ENCODE results near the gene FAM124A. TPM values are rescaled to one million over a fixed set of nuclear protein-coding genes. Genes with fewer than 3 reads are reported as not detected.

Gene FAM124A
- total and polyA plus RNA-seq, 10 of the 15 experiments (the other 5 are each of a cell fraction or from before 2014, with no cell fraction given) = not detected

GRCh38 chr13:51241720-51242119 is 19.5 kb downstream of the FAM124A start (continued):
- TF ChIP-seq SKIL (IDR thresholded peaks at IDR 0.05; ENCODE audit: low read depth, poor library complexity, severe bottlenecking) (no peak), NFXL1 (IDR thresholded peaks at IDR 0.05; ENCODE audit: borderline replicate concordance) (no peak), E4F1 (IDR thresholded peaks at IDR 0.05; ENCODE audit: borderline replicate concordance, partially characterized antibody) (no peak), CHD1 (IDR thresholded peaks at IDR 0.05; ENCODE audit: low read depth, low read length) (no peak), DPF2 (IDR thresholded peaks at IDR 0.05) (no peak), ATF2 (IDR thresholded peaks at IDR 0.05; ENCODE audit: low read length) (no peak), ZNF687 (IDR thresholded peaks at IDR 0.05) (no peak), TCF7 (IDR thresholded peaks at IDR 0.05; ENCODE audit: borderline replicate concordance) (no peak)

All from GM12878 (cell line).